ENCODE data around the gene ERO1B. TPM values are rescaled to one million over a fixed set of nuclear protein-coding genes. Genes with fewer than 3 reads are reported as not detected.

The ERO1B gene
- total RNA-seq, 2 experiments from 2014 or later = 1.9 to 2.0 TPM

DNA sequence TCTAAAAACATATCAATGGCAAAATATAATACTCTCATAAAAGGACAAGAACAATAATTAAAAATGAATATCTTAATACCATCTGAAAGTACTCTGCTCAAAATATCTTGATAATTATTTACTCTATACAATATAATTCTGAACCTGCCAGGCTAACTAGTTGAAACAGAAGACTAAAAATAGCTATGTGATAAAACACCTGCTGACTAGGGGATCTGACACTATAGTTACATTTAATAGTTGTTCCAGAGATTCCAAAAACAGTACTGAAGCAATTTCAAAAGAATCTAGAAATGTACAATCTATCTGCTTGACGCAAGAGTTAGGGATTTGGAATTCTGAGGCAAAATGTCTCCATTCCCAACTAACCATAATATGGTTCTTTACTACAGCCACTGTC lies 30.2 kb downstream of the ERO1B start:
- Mint-ChIP-seq H3K36me3 (ENCODE audit: low read depth) (peaks cover 6% of the 10 kb centered on the region), H3K27me3 (no peaks in the 10 kb centered on the region), H3K4me1 (ENCODE audit: low read depth) (no peaks in the 10 kb centered on the region), H3K9me3 (no peaks in the 10 kb centered on the region), H3K27ac (no peak overlapping the region), H3K4me3 (no peak overlapping the region)
- TF ChIP-seq, protein P1, sequence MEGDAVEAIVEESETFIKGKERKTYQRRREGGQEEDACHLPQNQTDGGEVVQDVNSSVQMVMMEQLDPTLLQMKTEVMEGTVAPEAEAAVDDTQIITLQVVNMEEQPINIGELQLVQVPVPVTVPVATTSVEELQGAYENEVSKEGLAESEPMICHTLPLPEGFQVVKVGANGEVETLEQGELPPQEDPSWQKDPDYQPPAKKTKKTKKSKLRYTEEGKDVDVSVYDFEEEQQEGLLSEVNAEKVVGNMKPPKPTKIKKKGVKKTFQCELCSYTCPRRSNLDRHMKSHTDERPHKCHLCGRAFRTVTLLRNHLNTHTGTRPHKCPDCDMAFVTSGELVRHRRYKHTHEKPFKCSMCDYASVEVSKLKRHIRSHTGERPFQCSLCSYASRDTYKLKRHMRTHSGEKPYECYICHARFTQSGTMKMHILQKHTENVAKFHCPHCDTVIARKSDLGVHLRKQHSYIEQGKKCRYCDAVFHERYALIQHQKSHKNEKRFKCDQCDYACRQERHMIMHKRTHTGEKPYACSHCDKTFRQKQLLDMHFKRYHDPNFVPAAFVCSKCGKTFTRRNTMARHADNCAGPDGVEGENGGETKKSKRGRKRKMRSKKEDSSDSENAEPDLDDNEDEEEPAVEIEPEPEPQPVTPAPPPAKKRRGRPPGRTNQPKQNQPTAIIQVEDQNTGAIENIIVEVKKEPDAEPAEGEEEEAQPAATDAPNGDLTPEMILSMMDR (IDR thresholded peaks at IDR 0.05) = no peak
- ChIA-PET POLR2A (no interaction called here), CTCF (interaction anchor here (1.3 to 1.6 kb wide), 3 partner anchors 11 to 54 kb away, joined by 3 to 4 read pairs (median 3); no protein-coding TSS in a partner anchor)
- DNase-seq (no peak), ATAC-seq (no peak)
- intact Hi-C loops (cut with micrococcal nuclease) = no loop called here

DNA sequence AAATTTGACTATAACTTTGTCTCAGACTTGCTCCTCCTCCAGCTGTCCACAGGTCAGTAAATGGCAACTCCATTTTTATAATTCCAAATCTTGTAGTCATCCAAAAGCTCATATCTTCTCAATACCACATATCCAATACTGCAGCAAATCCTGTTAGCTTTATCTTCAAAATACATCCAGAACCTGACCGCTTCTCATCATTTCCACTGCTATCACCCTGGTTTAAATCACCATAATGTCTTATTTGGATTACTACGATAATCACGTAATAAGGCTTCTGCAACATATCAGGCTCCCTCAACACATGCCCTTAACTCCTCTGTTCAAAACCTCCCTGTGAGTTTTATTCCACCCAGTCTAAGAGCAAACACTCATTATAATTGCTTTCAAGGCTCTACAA lies 34.5 kb downstream of the ERO1B start:
- no peak overlapping the region for H3K27ac Mint-ChIP-seq
- intact Hi-C loops (cut with micrococcal nuclease) = no loop called here
- no peak for ATAC-seq
- no peaks in the 10 kb centered on the region for H3K4me1 Mint-ChIP-seq (ENCODE audit: low read depth)
- ChIA-PET POLR2A (no interaction called here), CTCF (no interaction called here)
- peaks cover 9% of the 10 kb centered on the region for H3K36me3 Mint-ChIP-seq (ENCODE audit: low read depth)
- DNase-seq = no peak
- H3K27me3 Mint-ChIP-seq = no peaks in the 10 kb centered on the region
- TF ChIP-seq, protein P1 (IDR thresholded peaks at IDR 0.05) = no peak
- no peaks in the 10 kb centered on the region for H3K9me3 Mint-ChIP-seq
- no peak overlapping the region for H3K4me3 Mint-ChIP-seq

DNA sequence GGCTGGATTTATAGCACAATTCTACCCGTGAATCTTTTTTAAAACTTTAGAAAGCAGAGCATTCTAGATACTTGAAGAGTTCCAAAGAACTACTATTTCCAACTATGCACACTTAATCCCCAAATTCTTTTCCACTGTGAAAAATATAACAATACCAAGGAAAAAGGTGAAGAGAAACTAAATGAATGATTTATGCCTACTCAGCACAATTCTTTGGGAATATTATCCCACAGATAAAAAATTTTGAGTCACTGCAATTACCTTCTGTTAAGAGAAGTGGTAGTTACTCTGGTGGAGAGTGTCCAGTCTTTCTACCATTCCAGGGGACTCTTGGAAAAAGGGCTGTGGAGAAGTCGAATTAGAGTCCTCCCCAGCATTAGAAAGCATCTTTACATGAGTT lies 39.2 kb downstream of the ERO1B start:
- TF ChIP-seq, protein P1 (IDR thresholded peaks at IDR 0.05) = no peak
- Mint-ChIP-seq H3K4me3 (no peak overlapping the region), H3K4me1 (ENCODE audit: low read depth) (no peaks in the 10 kb centered on the region), H3K27me3 (no peaks in the 10 kb centered on the region), H3K36me3 (ENCODE audit: low read depth) (peaks cover 10% of the 10 kb centered on the region), H3K27ac (no peak overlapping the region), H3K9me3 (no peaks in the 10 kb centered on the region)
- CTCF ChIA-PET = no interaction called here
- intact Hi-C loops (cut with micrococcal nuclease) = no loop called here
- POLR2A ChIA-PET = no interaction called here
- no peak for ATAC-seq
- DNase-seq = no peak

DNA sequence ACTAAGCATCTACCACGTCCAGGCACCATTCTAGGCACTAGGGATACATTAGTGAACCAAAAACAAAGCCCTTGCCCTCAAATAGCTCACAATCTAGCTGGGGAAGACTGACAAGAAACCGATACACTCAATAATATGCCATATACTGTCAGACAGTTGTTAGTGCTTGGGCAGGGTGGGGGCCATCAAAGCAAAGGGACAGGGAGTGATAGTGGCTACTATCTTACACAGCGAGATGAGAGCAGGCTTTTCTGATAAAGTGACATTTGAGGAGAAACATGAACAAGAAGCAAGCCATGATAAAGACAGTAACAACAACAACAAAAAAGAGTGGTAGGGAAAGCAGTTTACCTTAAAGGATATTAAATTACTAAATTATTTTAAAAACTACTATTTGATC lies 41.1 kb downstream of the ERO1B start:
- Mint-ChIP-seq H3K4me1 (ENCODE audit: low read depth) (no peaks in the 10 kb centered on the region), H3K27ac (no peak overlapping the region), H3K27me3 (no peaks in the 10 kb centered on the region), H3K4me3 (no peak overlapping the region), H3K9me3 (no peaks in the 10 kb centered on the region), H3K36me3 (ENCODE audit: low read depth) (peaks cover 6% of the 10 kb centered on the region)
- no peak for DNase-seq
- CTCF ChIA-PET = no interaction called here
- intact Hi-C loops (cut with micrococcal nuclease) = no loop called here
- POLR2A ChIA-PET = no interaction called here
- TF ChIP-seq, protein P1 (IDR thresholded peaks at IDR 0.05) = no peak
- ATAC-seq = no peak

DNA sequence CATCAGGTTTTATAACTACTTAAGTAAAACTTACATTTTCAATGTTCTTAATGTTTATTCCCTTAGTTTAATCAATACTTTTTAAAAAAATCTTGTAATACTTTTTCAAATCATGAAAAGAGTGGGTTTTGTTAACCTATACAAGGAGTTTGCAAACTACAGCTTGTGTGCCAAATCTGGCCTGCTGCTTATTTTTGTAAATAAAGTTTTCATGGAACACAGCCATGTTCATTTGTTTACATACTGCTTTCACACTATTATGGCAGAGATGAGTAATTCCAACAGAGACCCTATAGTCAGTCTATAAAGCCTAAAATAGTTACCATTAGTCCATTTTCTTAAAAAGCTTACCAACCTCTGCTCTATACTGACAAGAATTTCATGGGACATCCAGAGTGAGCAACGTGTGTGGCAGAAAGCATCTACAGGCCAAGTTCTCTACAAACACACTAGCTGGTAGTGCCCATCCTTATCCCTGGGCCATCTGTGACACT lies 42.6 kb downstream of the ERO1B start:
- Mint-ChIP-seq H3K9me3 (no peaks in the 10 kb centered on the region), H3K4me1 (ENCODE audit: low read depth) (no peaks in the 10 kb centered on the region), H3K4me3 (no peak overlapping the region), H3K27ac (no peak overlapping the region), H3K27me3 (no peaks in the 10 kb centered on the region), H3K36me3 (ENCODE audit: low read depth) (peaks cover 6% of the 10 kb centered on the region)
- ATAC-seq = no peak
- ChIA-PET POLR2A (interaction anchor here (0.6 kb wide), 1 partner anchor 18 kb away, joined by 3 read pairs; no protein-coding TSS in a partner anchor), CTCF (interaction anchor here (0.7 to 1.2 kb wide), 2 partner anchors 47 to 70 kb away, joined by 3 read pairs; no protein-coding TSS in a partner anchor)
- TF ChIP-seq, protein P1 (IDR thresholded peaks at IDR 0.05) = no peak
- no peak for DNase-seq
- intact Hi-C loops (cut with micrococcal nuclease) = no loop called here

Measured in activated CD8-positive, alpha-beta T cell treated with anti-CD3 and anti-CD28 coated beads for 36 hours (primary cell).